Measurements from ENCODE around the gene NBAS. TPM values are rescaled to one million over a fixed set of nuclear protein-coding genes. Genes with fewer than 3 reads are reported as not detected.
A peak's percentile ranks its signal among the peaks of the same experiment; 100 is the strongest.

The NBAS gene
- total and polyA plus RNA-seq, 9 of the 15 experiments (the other 6 are each of a cell fraction or from before 2014, with no cell fraction given) = 15.3 to 94.4 (median 69.9) TPM

DNA sequence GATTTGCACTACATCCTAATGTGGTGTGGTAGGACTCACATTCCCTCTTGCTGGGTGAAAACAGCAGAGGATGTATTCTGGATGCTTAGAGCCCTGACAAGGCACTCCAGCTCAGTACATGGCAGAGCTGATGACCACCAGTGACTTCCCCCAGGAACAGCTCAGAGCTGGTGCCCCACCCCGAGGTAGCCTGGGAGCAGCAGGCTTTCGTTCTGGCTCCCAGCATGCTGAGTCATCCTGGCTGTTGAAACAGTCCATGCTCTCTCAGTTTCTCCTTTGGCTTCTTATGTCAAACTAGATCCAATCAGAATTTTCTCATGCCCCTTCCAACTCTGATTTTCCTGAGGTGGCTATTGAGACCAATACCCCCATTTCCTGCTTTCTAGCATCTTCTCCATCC is 438.2 kb downstream of the NBAS start:
- intact Hi-C loops (cut with micrococcal nuclease) (no loop called here), in situ Hi-C loops (cut with MboI) (no loop called here)
- Histone ChIP-seq H3K79me2 (ENCODE audit: control insufficient read depth, insufficient read depth, low read length) (no peaks in the 10 kb centered on the region), H3K9me3 (replicated peaks; ENCODE audit: control insufficient read depth, insufficient read depth, low read depth, low read length) (no peaks in the 10 kb centered on the region), H4K20me1 (replicated peaks; ENCODE audit: control insufficient read depth, insufficient read depth, low read length) (no peaks in the 10 kb centered on the region), H2AFZ (ENCODE audit: low read depth, low read length) (peak overlapping the region; percentile 41; the same call in 1 of the 2 replicates), H3K4me1 (replicated peaks in 1 of 2; ENCODE audit: control insufficient read depth in 2 of 2, insufficient read depth in 2 of 2, low read length in 2 of 2) (peaks cover 0 to 4% of the 10 kb centered on the region in 2 experiments; a peak in 1 of 5 replicates), H3K27me3 (ENCODE audit: control insufficient read depth in 2 of 2, insufficient read depth in 2 of 2, low read length in 2 of 2) (0 out of 5 replicates have a peak, but pooled peaks cover 0 to 13% of the 10 kb centered on the region in 2 experiments), H3K4me2 (ENCODE audit: insufficient read depth, low read length) (peak overlapping the region; percentile 47), H3K27ac (ENCODE audit: extremely low read depth, low read depth, low read length) (no peak overlapping the region), H3K9me1 (ENCODE audit: control insufficient read depth, insufficient read depth, low read length) (no peaks in the 10 kb centered on the region), H3K4me3 (no peak overlapping the region), H3K36me3 (ENCODE audit: control insufficient read depth, insufficient read depth, low read length) (no peaks in the 10 kb centered on the region), H3K9ac (ENCODE audit: insufficient read depth in 1 of 2, low read depth in 2 of 2, low read length in 2 of 2) (peak overlapping the region in 1 of 2 experiments; percentile 48; a peak in 1 of 4 replicates)
- FAIRE-seq = peak; percentile 75
- BruUV-seq (replicated peaks) = no TSS peak
- ChIA-PET CTCF (ENCODE audit: low intra/inter-chr PET ratio) (no interaction called here), POLR2A (interaction anchor here (0.8 kb wide), 1 partner anchor 11 kb away, joined by 6 read pairs; no protein-coding TSS in a partner anchor)
- TF ChIP-seq ZNF316 (IDR thresholded peaks at IDR 0.05) (peak; percentile 82), MAFF (IDR thresholded peaks at IDR 0.05; ENCODE audit: low read length) (peak; percentile 48), SMC3 (conservative IDR thresholded peaks at IDR 0.05; ENCODE audit: insufficient read depth, low read depth, low read length) (no peak), CBFB (CRISPR knock-in tag; IDR thresholded peaks at IDR 0.05) (no peak), DACH1 (IDR thresholded peaks at IDR 0.05; ENCODE audit: partially characterized antibody) (no peak), NFE2L1 (tag; IDR thresholded peaks at IDR 0.05; ENCODE audit: borderline replicate concordance, low read depth) (peak; percentile 10; the same call in 1 of the 2 replicates), MAFK (IDR thresholded peaks at IDR 0.05; ENCODE audit: low read length) (peak; percentile 66; the same call in 1 of the 2 replicates), SMARCE1 (IDR thresholded peaks at IDR 0.05) (0 out of 2 replicates have a peak, but pooled peaks have one; percentile 22), ATF3 (IDR thresholded peaks at IDR 0.05) (peak; percentile 40; the same call in 1 of the 2 replicates), ATF3 (CRISPR knock-in tag; conservative IDR thresholded peaks at IDR 0.05) (no peak), JUND (IDR thresholded peaks at IDR 0.05; ENCODE audit: borderline replicate concordance, low read depth, low read length) (0 out of 2 replicates have a peak, but pooled peaks have one; percentile 4), JUND (tag; IDR thresholded peaks at IDR 0.05; ENCODE audit: borderline replicate concordance, low read depth, low read length) (peak; percentile 18; the same call in 1 of the 3 replicates), ZC3H4 (CRISPR knock-in tag; IDR thresholded peaks at IDR 0.05; ENCODE audit: borderline replicate concordance) (no peak), ARID1B (IDR thresholded peaks at IDR 0.05) (peak; percentile 16; the same call in 1 of the 2 replicates), MTA3 (IDR thresholded peaks at IDR 0.05; ENCODE audit: borderline replicate concordance) (no peak), SRSF7 (optimal IDR thresholded peaks at IDR 0.05; ENCODE audit: low read depth, low read length) (no peak), ESRRB (CRISPR knock-in tag; IDR thresholded peaks at IDR 0.05; ENCODE audit: borderline replicate concordance) (no peak), IFI16 (CRISPR knock-in tag; IDR thresholded peaks at IDR 0.05) (no peak), NFE2 (IDR thresholded peaks at IDR 0.05; ENCODE audit: low read depth) (peak; percentile 83), C11orf30 (IDR thresholded peaks at IDR 0.05; ENCODE audit: low read depth) (peak; percentile 87), MAFG (tag; conservative IDR thresholded peaks at IDR 0.05) (peak; percentile 85)
- DNase-seq (ENCODE audit: extremely low read depth in 1 of 4, low spot score in 3 of 4) = peak; percentile 26 to 43 (median 36)
- WGBS (ENCODE audit: insufficient coverage, low coverage, missing lambda C conversion rate) = 0% methylated on average over 2 of the region's 2 CpGs
- peak; percentile 74 for ATAC-seq

Data from K562 (cell line).